ENCODE measurements around the gene OR2S2.
A peak's percentile ranks its signal among the peaks of the same experiment; 100 is the strongest.
"Not testable (repeated sequence)": the region's sequence is repeated elsewhere in the genome, so short reads cannot be mapped to it uniquely, and the experiment has no call there.

The OR2S2 gene

DNA sequence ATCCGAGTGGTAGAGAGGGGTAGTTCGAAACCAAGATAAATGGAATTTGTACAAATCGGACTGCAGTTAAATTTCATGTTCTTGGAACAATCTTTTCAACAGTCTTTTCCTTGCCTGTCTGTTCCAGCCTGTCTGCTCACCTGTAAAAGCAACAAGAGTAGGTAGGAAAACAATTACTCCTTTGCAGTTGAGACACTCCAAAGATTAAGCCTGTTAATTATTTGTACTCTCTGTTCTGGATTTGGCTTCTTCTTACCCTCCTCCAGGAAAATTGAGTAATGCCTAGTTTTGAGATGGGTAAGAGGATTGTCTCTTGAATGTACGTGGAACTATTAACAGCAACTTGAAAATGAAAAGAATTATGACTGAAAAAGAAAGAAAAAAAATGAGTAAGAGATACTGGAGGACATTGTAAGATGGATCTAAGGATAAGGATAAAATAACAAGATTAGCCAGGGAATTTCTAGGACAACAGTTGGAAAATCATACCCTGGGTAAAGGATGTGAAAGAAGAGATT lies 24.3 kb downstream of the OR2S2 start:
- DNase-seq, result no peak

DNA sequence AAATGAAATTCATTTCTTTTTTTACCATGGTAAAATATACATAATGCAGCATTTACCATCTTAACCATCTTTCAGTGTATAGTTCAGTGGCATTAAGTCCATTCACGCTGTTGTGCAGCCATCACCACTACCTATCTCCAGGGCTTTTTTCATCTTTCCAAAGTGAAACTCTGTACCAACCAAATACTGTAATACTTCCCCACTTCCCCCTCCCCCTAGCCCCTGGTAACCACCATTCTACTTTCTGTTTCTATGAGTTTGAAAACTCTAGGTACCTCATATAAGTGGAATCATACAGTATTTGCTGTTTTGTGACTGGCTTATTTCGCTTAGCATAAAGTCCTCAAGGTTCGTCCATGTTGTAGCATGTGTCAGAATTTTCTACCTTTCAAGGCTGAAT lies 25.2 kb downstream of the OR2S2 start:
- DNase-seq, result no peak

DNA sequence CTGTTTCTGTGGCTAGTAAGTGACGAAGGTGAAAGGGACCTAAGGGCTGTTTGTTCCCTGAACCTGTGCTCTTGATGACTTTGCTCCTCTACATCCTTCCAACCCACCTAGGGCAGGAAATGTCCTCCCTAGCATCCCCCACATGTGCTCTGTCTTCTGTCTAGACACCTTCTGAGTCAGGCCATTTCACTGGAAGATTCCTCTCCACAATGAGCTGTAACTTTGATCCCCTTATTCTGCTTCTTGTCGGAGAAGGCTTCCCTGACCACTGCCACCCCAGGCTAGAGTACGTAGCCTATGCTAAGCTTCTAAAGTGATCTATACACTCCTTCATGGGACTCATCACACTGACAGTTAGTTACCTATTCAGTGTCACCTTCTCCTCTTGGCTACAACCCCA lies 27.0 kb downstream of the OR2S2 start:
- DNase-seq, result no peak

DNA sequence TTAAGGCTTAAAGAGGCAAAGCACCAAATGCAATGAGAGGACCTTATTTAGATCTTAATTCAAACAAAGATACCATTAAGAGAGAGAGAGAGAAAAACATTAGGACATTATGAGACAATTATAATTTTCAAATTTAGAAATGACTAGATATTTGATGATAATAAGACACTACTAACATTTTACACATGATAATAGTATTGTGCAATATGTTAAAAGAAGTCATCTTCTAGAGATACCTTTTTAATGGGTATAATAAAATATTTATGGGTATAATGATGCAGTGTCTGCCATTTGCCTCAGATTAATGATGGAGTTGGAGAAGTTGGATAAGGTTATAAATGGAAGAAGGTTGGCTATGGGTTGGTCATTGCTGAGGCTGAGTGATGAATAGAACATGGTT lies 27.4 kb downstream of the OR2S2 start:
- DNase-seq, result no peak

DNA sequence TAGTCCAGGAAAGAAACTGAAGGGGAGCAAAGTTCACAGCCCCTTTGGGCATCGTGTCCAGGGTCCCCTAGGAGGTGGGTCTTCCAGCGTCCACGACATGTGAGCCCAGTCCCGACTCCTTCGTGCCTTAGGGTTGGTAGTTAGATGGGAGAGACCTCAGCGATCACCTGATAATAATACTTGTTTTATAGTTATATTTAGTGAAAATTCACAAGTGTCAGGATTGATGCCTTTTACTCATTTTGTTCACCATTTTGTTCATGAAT lies 28.6 kb downstream of the OR2S2 start:
- no peak for DNase-seq

DNA sequence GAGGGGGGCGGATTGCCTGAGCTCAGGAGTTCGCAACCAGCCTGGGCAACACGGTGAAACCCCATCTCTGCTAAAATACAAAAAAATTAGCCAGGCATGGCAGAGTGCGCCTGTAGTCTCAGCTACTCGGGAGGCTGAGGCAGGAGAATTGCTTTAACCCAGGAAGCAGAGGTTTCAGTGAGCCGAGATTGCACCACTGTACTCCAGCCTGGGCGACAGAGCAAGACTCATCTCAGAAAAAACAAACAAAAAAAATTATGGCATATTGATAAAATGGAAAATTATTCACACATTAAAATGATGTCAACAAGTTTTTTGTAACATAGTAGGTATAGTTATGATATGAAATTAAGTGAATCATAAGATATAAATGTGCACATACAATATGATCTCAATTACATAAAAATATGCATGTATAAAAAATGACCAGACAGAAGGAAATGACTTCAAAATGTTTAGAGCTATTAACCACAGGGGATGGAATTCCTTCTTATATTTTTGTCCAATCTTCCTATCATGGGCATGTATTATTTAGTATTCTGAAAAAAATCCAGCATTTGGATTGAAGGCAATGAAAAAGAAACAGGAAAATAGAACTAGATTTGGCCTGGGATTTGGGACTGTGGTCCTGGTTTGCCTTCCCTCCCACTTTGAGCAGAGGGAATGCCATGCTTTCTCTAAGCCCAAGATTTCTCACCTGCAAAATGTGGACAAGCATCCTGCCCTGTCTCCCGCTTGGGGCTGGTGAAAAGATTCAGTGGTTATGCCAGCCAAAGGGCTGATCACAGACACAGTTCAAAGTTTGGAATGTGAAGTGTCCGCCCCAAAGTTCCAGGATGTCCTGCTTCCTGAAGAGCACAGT lies 29.1 kb downstream of the OR2S2 start:
- no peak for DNase-seq

DNA sequence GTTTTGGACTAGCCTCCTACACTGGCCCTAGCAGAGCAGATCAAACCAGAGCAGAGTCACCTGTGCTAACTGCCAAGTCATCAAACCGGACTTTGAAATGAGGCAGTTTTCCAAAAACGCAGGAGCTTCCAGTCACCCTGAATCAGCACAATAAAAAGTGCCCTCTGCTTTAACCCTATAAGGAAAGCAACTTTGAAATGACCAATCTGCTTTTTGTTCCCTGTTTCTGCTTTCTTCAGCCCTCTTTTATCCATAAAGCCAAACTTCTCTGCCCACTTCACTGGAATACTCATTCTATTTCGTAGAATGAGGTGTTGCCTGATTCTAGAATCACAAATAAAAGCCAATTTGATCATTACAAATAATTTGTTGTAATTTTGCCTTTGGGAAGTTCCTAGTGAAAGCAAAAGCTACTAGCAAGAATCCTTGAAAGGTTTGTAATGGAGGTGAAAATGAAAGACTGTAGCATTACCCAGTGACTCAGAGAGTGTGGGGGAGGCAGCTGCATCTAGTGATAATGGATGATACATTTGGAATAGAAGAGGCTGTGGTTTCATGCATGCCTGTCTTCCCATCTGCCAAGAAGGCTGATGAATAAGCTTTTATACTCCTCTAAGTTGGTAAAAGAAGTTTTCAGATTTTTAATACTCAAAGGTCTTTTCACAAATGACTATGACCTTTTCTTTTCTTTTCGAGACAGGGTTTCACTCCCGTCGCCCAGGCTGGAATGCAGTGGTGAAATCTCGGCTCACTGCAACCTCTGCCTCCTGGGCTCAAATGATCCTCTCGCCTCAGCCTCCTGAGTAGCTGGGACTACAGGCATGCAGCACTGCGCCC lies 33.8 kb downstream of the OR2S2 start:
- DNase-seq, result no peak

DNA sequence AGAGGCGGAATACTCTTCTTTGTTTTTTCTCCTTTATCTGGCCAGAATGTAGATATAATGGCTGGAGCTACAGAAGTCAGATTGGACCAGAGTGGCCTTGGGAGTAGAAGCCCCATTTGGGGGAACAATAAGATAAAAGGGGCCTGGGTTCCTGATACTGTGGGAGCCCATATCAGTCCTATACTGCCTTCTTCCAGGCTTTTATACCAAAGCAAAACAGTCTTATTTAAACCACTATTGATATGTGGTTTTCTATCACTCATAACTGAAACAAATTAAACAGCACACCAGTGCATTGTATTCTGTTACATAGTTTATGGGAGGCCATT lies 34.4 kb downstream of the OR2S2 start:
- no peak for DNase-seq

DNA sequence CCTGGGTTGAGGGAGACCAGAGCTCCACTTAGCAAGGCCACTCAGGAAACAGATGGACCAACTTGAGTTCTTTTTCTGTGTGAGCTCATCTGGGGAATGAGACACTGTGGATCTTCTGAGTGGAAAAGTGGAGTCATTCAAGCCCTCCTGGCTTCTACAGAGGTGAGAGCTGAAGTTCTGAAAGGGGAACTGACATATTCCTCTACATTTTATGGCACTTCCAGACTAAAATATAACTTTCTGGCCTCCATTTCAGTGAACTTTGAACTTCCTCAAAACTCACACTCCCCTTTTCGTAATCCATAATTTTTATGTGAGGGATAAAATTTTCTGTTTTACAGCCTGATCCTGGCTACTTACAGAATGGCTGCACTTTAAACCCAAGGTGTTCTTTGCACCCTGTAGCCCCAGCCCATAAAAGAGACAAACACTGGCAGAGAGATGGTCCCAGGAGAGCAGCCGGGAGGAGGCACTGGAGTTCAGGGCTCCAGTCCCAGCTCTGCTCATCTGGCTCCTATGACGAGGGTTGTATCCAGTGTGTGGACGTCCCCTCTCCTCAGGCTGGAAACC lies 37.8 kb downstream of the OR2S2 start:
- DNase-seq, result no peak

DNA sequence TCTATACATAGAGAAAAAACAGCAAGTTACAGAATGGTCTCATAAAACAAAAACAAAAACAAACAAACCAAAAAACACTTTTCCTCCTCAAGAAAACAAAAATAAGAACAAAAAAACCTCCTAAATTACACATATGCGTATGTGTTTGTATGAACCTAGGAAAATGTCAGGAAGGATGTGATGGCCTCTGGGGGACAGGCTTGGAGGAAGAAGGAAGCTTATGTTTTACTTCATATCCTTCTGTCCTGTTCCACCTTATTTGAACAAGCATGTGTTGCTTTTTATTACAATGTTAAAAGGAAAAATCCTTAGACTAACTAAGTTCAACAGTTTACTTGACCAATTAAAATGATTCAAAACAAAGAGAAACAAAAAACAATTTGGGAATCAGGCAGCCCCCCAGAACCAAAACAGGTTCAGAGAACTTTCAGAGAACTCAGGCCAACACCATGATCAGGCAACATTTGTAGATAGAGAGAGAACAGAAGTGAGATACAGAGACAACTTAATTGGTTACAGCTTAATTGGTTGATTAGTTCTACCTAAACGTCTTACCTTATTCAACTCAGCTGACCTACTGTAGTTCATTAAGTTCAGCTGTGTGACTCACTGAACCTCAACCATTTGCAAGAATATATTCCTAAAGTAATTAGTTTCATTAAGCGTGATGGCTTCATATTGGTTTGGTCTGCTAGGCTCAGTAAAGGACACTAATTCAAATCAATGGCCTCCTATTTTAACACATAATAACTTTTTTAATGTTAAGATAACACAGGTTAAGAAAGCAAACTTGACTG lies 38.5 kb downstream of the OR2S2 start:
- DNase-seq, result no peak

DNA sequence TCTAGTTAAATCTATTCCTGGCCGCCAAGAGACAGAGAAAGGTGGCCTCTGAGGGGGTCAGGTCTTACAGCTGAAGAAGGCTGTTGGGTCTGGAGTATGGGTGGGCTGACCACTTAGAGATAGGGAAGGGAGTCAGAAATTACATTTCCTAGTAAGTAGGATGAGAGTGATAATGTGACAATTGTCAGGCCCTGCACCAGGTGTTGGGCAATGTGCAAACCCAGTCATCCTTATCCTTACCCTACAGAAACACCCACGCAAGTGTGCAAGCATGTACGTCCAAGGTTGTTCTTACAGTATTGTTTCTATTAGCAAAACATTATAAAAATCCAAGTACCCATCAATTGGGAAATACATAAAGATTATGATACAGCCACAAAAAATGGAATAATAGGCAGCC lies 39.2 kb downstream of the OR2S2 start:
- no peak for DNase-seq

DNA sequence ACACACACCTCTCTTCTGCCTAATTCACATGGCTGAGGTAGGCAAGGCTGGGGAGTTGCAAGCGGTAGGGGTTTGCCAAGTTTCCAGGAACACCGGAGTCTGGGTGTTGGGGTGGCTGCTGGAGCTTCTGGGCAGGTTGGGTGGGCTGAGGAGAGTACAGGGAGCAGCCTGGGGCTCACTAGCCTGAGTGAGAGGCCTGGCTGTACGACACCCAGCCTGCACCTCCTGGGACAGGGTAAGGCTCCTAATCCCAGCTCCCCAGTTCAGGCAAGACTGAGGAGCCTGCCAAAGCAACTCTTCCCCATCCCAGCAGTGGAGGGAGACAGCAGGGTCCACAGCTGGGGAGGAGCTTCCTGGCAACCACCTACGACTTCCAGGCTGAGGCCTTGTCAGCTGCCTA lies 40.7 kb downstream of the OR2S2 start:
- DNase-seq, result no peak

DNA sequence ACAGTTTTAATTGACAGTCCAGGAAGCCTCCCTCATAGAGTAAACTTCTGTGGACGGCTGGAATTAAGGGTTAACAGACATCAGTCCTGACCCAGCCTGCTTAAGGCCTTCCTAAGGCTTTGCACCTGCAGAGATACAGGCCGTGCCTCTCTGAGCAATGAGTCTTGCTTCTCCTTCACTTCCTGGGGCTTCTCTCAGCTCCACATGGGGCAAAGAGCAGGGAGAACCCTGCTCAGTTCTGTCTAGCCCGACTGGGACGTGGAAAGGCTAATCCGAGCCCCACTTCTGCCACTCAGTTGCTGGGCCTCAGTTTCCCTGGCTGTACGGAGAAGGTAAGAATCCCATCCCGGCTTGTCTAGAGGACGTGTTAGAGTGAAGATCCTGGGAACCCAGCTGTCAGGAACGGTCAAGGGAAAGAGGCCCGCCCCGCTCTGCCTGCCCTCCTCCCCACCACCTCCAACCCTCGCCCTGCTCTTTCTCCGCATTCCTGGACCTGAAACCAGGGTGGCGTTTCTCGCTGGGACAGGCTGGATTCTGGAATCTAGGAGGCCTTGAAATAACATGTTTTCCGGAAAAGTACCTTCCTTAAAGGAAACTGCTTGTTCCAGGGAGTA lies 42.2 kb downstream of the OR2S2 start:
- no peak for DNase-seq

DNA sequence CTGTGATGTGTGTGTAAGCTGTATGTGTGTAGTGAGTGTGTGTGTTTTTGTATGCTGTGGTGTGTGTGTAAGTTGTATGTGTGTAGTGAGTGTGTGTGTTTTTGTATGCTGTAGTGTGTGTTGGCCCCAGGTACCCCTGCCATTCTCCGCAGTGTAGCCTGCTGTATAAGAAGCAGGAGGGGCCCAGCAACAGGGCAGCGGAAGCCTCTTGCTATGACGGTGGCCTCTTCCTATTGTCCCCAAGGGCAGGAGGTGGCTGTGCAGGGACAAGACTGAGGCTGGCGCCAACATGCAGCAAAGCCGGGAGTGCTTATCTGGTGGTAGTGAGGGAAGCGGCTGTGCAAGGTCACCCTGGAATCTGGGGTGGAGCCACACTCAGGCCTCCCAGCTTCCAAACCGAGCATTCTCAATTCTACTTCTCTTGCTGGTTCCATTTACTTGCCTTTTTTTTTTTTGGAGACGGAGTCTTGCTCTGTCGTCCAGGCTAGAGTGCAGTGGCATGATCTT lies 43.6 kb downstream of the OR2S2 start:
- no peak for DNase-seq

DNA sequence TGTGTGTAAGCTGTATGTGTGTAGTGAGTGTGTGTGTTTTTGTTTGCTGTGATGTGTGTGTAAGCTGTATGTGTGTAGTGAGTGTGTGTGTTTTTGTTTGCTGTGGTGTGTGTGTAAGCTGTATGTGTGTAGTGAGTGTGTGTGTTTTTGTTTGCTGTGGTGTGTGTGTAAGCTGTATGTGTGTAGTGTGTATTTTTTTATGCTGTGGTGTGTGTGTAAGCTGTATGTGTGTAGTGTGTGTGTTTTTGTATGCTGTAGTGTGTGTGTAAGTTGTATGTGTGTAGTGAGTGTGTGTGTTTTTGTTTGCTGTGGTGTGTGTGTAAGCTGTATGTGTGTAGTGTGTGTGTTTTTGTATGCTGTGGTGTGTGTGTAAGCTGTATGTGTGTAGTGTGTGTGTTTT lies 44.5 kb downstream of the OR2S2 start:
- not testable (repeated sequence) for DNase-seq

DNA sequence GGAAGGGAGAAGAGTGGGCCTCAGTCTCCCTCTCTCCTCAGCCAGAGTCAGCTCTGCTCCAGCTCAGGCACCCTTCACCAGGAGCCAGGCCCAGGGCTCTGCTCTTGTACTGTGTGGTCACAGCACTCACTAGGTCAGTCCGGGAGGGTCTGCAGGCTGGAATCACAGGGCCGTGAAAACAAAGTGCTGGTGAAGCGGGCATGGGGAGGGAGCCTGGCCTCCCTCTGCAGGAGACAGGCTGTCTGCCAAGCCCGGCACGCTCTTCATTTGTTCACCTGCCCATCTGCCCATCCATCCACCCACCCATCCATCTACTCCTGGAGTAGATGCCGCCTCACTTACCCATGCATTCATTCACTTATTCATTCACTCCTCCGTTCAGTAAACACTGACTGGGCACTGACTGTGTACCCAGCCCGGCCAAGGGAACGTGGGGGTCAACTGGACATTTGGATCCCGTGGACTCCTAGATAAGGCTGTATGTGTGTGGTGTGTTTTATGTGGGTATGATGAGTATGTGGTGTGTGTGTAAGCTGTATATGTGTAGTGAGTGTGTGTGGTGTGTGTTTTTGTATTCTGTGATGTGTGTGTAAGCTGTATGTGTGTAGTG lies 45.1 kb downstream of the OR2S2 start:
- no peak for DNase-seq

DNA sequence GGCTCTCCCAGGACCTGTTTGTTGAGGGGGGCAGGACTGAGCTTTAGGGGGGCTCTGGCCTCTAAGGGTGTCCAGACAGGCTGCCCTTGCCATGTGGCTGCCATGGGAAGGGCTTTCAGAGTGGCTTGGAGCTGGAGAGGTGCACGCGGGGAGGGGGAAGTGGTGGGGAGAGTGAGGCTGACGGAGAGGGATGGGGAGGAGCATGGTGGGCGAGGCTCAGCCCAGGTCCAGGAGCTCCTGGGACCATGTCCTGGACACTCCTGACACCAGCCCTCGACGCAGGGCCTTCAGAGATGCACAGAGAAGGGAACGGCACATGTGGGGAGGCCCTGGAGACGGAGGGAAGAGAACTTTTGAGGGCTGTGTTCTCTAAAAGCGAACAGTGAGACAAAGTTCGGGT lies 46.3 kb downstream of the OR2S2 start:
- DNase-seq, result no peak

DNA sequence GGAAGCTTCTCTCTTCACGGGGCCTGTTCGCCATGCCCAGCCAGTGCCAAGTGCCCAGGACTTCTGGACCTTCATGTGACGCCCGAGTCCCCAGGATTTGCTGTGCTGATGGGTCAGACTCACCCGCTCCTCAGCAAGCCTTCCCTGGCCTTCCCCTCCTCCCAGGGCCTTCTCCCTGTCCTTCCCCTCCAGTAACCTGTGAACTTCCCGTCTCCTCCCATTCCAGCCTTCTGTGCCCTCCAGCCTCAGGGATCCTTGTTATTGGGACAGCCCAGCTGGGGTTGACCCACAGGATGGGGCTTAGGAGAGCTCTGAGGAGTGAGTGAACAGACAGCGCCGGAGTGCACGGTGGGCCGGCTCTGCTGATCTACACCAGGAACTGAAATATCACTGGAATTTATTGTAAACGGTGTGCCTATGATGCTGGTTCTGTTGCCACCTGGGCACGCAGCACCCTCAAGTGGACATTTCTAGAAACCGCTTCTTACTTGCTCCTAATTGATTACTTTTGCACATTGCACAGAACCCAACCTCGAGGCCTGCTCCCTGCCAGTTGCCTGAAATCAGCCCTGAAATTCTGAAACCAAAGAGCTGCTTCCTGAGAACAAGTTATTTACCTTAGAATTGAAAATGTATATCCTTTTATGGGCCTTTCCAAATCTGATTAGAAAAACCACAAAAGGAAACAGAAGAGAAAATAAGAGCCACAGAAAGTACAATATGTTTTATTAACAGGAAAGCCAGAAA lies 47.2 kb downstream of the OR2S2 start:
- DNase-seq, result peak; percentile 23

DNA sequence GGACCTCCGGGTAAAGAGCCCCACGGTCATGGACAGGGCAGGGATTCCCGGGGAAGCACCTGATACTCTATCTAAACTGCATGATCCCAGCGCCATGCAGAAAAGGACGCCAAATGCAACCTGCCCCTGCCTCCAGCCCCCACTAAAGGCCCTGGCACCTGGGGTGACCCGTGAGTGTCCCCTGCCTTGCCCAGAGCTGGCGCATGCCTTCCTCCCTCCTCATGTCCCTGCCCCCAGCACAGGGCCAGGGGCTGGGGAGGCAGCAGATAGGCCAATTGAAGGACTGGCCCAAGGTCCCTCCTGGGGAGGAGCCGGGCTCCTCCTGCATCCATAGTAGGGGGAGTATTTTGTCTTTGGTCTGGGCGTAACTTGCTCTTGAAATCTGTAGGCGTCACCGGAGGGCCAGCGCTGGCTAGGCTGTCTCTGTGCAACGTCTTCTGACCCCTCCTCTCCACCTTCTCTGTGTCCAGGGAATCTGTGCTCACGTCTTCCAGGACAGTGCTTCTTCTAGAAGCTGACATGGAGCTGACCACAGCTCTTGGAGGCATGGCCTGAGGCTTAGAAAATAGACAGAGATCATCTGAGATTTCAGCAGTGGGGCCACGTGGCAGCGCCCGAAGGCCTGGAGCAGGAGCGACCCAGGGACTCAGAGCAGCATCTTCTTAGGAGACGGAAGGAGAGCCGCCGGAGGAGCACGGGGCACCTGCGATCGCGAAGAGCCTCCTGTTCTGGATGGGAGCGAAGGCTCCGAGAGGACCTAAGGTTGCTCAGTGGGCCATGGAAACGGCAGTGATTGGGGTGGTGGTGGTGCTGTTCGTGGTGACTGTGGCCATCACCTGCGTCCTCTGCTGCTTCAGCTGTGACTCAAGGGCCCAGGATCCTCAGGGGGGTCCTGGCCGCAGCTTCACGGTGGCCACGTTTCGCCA lies 48.0 kb downstream of the OR2S2 start:
- no peak for DNase-seq

DNA sequence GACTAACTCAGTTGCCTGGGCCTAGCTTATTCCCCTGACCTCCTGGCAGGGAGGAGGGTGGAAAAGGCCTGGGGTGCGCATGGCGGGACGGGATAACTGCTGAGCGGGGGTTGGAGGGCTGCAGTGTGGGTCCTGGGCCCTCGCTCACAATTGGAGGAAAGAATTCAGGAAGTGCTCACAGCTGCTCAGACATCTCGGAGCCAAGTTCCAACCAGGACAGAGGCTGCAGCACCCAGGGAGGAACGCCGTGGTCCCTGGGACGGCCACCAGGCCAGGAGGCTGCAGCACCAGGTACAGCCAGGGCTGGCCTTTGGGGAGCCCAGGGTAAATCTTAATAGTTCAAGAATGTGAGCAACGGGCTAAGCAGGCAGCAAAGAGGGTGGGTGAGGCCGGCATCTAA lies 48.7 kb downstream of the OR2S2 start, which contains the start of gene SPAAR:
TSS of gene SPAAR (plus strand) at position 217 of the 400 bp plus-strand sequence. CDS start 974 bp downstream, outside the sequence.
- DNase-seq, result no peak
